MM.1S (cell line): ENCODE measurements around the gene SMIM26.

Experiments used
- DNase-seq: peaks from one replicate; pipeline ENCODE4 v3.0.0-alpha.2; 2015
- H2AFZ ChIP-seq: fragments of 300-600 bp; sonication (generic); 2 replicates; pipeline ENCODE4 v1.6.0; 2016; ENCODE audit warnings: antibody characterized with exemption, low read length
- H3F3A ChIP-seq: fragments of 300-600 bp; sonication (generic); 2 replicates; pipeline ENCODE4 v1.6.1; 2016; ENCODE audit warnings: mild to moderate bottlenecking, antibody characterized with exemption, low read length, moderate library complexity, mixed read lengths; ENCODE audit not compliant: insufficient read depth
- H3K27ac ChIP-seq: fragments of 300-600 bp; sonication (generic); 2 replicates; pipeline ENCODE4 v1.5.1; 2016; ENCODE audit warnings: mild to moderate bottlenecking, low read length
- H3K27me3 ChIP-seq: fragments of 300-600 bp; sonication (generic); replicated peaks from 2 replicates; pipeline ENCODE4 v1.6.0; 2016; ENCODE audit warnings: low read length; ENCODE audit not compliant: insufficient read depth
- H3K36me3 ChIP-seq: fragments of 300-600 bp; sonication (generic); replicated peaks from 2 replicates; pipeline ENCODE4 v1.6.1; 2016; ENCODE audit warnings: mild to moderate bottlenecking, low read length, mixed read lengths; ENCODE audit not compliant: insufficient read depth
- H3K4me1 ChIP-seq: fragments of 300-600 bp; sonication (generic); 2 replicates; pipeline ENCODE4 v1.6.1; 2016; ENCODE audit warnings: low read length, mixed read lengths
- H3K4me2 ChIP-seq: fragments of 300-600 bp; sonication (generic); 2 replicates; pipeline ENCODE4 v1.6.0; 2016; ENCODE audit warnings: low read depth, low read length
- H3K4me3 ChIP-seq: fragments of 300-600 bp; sonication (generic); 2 replicates; pipeline ENCODE4 v1.5.1; 2016; ENCODE audit warnings: low read length, mixed read lengths
- H3K79me2 ChIP-seq: fragments of 300-600 bp; sonication (generic); 2 replicates; pipeline ENCODE4 v1.6.1; 2016; ENCODE audit warnings: mixed run types, low read length, mixed read lengths
- H3K9ac ChIP-seq: fragments of 300-600 bp; sonication (generic); 2 replicates; pipeline ENCODE4 v1.6.1; 2016; ENCODE audit warnings: low read length, mixed read lengths
- H3K9me2 ChIP-seq: fragments of 300-600 bp; sonication (generic); replicated peaks from 2 replicates; pipeline ENCODE4 v1.6.1; 2016; ENCODE audit warnings: mild to moderate bottlenecking, low read length, mixed read lengths; ENCODE audit not compliant: insufficient read depth
- H3K9me3 ChIP-seq: fragments of 300-600 bp; sonication (generic); replicated peaks from 2 replicates; pipeline ENCODE4 v1.6.1; 2016; ENCODE audit warnings: mild to moderate bottlenecking, low read length, mixed read lengths; ENCODE audit not compliant: insufficient read depth
- H4K20me1 ChIP-seq: fragments of 300-600 bp; sonication (generic); 2 replicates; pipeline ENCODE4 v1.6.1; 2016; ENCODE audit warnings: mild to moderate bottlenecking, low read length, moderate library complexity, mixed read lengths; ENCODE audit not compliant: insufficient read depth
- EZH2 ChIP-seq: fragments of 300-600 bp; sonication (generic); optimal IDR thresholded peaks from 2 replicates; pipeline ENCODE3; 2017; ENCODE audit warnings: low read depth, mild to moderate bottlenecking, antibody characterized with exemption, low read length, mixed read lengths
- EZH2phosphoT487 ChIP-seq: fragments of 300-600 bp; sonication (generic); IDR thresholded peaks from 2 replicates; pipeline ENCODE4 v1.6.1; 2018; ENCODE audit warnings: antibody characterized with exemption, low read length
- TF ChIP-seq, protein P1 (sequence below): fragments of 300-600 bp; sonication (generic); IDR thresholded peaks from 2 replicates; pipeline ENCODE4 v1.5.1; 2016; ENCODE audit warnings: antibody characterized with exemption, low read length, mixed read lengths

SMIM26 gene

DNA sequence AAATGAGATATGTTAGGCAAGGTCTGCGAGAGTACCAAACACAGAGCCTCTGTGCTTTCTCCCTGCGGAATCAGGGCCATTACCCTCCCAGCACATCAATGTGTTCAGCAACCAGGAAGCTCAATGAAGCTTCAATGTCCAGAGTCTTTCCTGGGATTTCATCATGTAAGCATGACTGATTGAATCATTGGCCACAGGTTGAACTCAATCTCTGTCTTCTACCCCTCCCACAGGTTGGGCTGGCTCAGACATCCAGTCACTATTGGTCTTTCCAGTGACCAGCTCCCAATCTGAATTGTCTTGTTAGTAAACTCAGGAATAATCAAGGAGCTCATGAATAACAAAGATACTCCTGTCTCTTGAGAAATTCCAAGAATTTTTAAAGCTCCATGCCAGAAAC, 17.9 kb downstream of the SMIM26 start:
- H3K79me2 ChIP-seq, result peaks cover 10% of the 10 kb centered on the region
- no peaks in the 10 kb centered on the region for H4K20me1 ChIP-seq
- H3K27me3 ChIP-seq, result no peaks in the 10 kb centered on the region
- no peak overlapping the region for H2AFZ ChIP-seq
- H3K9ac ChIP-seq, result no peak overlapping the region
- H3K4me2 ChIP-seq, result no peak overlapping the region
- TF ChIP-seq EZH2phosphoT487, result no peak
- TF ChIP-seq, protein P1, sequence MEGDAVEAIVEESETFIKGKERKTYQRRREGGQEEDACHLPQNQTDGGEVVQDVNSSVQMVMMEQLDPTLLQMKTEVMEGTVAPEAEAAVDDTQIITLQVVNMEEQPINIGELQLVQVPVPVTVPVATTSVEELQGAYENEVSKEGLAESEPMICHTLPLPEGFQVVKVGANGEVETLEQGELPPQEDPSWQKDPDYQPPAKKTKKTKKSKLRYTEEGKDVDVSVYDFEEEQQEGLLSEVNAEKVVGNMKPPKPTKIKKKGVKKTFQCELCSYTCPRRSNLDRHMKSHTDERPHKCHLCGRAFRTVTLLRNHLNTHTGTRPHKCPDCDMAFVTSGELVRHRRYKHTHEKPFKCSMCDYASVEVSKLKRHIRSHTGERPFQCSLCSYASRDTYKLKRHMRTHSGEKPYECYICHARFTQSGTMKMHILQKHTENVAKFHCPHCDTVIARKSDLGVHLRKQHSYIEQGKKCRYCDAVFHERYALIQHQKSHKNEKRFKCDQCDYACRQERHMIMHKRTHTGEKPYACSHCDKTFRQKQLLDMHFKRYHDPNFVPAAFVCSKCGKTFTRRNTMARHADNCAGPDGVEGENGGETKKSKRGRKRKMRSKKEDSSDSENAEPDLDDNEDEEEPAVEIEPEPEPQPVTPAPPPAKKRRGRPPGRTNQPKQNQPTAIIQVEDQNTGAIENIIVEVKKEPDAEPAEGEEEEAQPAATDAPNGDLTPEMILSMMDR, result no peak
- TF ChIP-seq EZH2, result no peak
- peaks cover 11% of the 10 kb centered on the region; the same call in 1 of the 2 replicates for H3K4me1 ChIP-seq
- no peaks in the 10 kb centered on the region for H3K9me2 ChIP-seq
- no peaks in the 10 kb centered on the region for H3K9me3 ChIP-seq
- peaks cover 7% of the 10 kb centered on the region for H3F3A ChIP-seq
- H3K36me3 ChIP-seq, result no peaks in the 10 kb centered on the region
- no peak for DNase-seq
- no peak overlapping the region for H3K4me3 ChIP-seq
- H3K27ac ChIP-seq, result no peak overlapping the region

- Histone ChIP-seq H3K27ac (no peak within 1 kb of the TSS), H3K27me3 (no peaks in the 10 kb centered on the region), H3K9me2 (no peaks in the 10 kb centered on the region), H3K9ac (peak within 1 kb of the TSS; percentile 42), H3K4me3 (peak within 1 kb of the TSS; percentile 80), H3K4me2 (peak within 1 kb of the TSS; percentile 99), H3K4me1 (peaks cover 11% of the 10 kb centered on the region; the same call in 1 of the 2 replicates), H3K79me2 (peaks cover 13% of the 10 kb centered on the region), H2AFZ (peak within 1 kb of the TSS; percentile 87), H3K36me3 (no peaks in the 10 kb centered on the region), H3K9me3 (no peaks in the 10 kb centered on the region), H3F3A (peaks cover 7% of the 10 kb centered on the region), H4K20me1 (no peaks in the 10 kb centered on the region)
- peak; percentile 89 for DNase-seq
- no peak for TF ChIP-seq EZH2
- TF ChIP-seq, protein P1, result peak; percentile 58
Measured at GRCh38 chr20:18587665-18588573, 20.7 kb downstream of the SMIM26 start, which contains the start of gene DTD1. Gene DTD1, plus strand, starts transcription at chr20:18588054. Its CDS starts 19 bp downstream, at chr20:18588073.

DNA sequence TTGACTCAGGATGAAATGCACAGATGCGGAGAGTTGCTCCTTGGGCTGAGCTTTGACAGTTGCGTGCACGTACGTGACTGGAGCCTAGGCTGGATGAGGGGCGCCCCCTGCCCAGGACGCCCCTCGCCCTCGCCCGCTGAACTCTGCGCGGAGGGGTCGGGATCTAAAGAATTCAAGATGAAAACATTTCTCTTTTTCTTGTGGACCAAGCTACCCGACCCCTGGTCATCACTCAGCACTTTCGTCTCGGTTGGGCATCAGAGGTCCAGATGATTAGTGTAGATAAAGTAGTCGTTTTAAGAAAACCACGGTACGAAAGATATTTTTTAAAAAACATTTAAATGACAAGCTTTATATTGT, 21.3 kb downstream of the SMIM26 start:
- H3K79me2 ChIP-seq, result peaks cover 13% of the 10 kb centered on the region
- H3K9me2 ChIP-seq, result no peaks in the 10 kb centered on the region
- H4K20me1 ChIP-seq, result no peaks in the 10 kb centered on the region
- DNase-seq, result no peak
- peaks cover 11% of the 10 kb centered on the region; the same call in 1 of the 2 replicates for H3K4me1 ChIP-seq
- no peaks in the 10 kb centered on the region for H3K36me3 ChIP-seq
- peak overlapping the region; percentile 87 for H2AFZ ChIP-seq
- no peaks in the 10 kb centered on the region for H3K27me3 ChIP-seq
- peaks cover 7% of the 10 kb centered on the region for H3F3A ChIP-seq
- TF ChIP-seq EZH2 (no peak), EZH2phosphoT487 (no peak)
- TF ChIP-seq, protein P1, result no peak
- no peaks in the 10 kb centered on the region for H3K9me3 ChIP-seq
- no peak overlapping the region for H3K27ac ChIP-seq
- H3K9ac ChIP-seq, result peak overlapping the region; percentile 42
- peak overlapping the region; percentile 99 for H3K4me2 ChIP-seq
- H3K4me3 ChIP-seq, result peak overlapping the region; percentile 80
